Spleen (tissue), 11 donors: ENCODE data around the gene PPP1CA. TPM values are rescaled to one million over a fixed set of nuclear protein-coding genes. Genes with fewer than 3 reads are reported as not detected.

ENCODE experiments used
- DNase-seq: peaks from one replicate; pipeline ENCODE4 v3.0.0-alpha.2; 2020
- H3K27ac ChIP-seq, 8 donors: fragments of 200-600 bp; sonication (generic) in 7 of 8; 1 replicate in 4 of 8; 2 replicates in 4 of 8; pipeline versions ENCODE4 v1.5.0 to v1.8.0; 2016 to 2021; ENCODE audit warnings: inconsistent platforms in 4 of 8, mild to moderate bottlenecking in 4 of 8, moderate library complexity in 1 of 8
- H3K27me3 ChIP-seq, 7 donors: fragments of 200-600 bp; sonication (generic) in 6 of 7; replicated peaks in 1 of 7; 1 replicate in 4 of 7; 2 replicates in 3 of 7; pipeline versions ENCODE4 v1.5.0 to v1.8.0; 2016 to 2021; ENCODE audit warnings: inconsistent platforms in 3 of 7, mild to moderate bottlenecking in 1 of 7
- H3K36me3 ChIP-seq, 6 donors: fragments of 200-600 bp; sonication (generic) in 5 of 6; 1 replicate in 4 of 6; 2 replicates in 2 of 6; pipeline versions ENCODE4 v1.5.0 to v1.8.0; 2016 to 2021; ENCODE audit warnings: inconsistent platforms in 2 of 6
- H3K4me1 ChIP-seq, 6 donors: fragments of 200-600 bp; sonication (generic) in 5 of 6; 1 replicate in 3 of 6; 2 replicates in 3 of 6; pipeline versions ENCODE4 v1.5.0 to v1.8.0; 2016 to 2021; ENCODE audit warnings: inconsistent platforms in 3 of 6
- H3K4me3 ChIP-seq, 8 donors: fragments of 200-600 bp; sonication (generic) in 7 of 8; 1 replicate in 4 of 8; 2 replicates in 4 of 8; pipeline versions ENCODE4 v1.5.0 to v1.8.0; 2016 to 2021; ENCODE audit warnings: inconsistent platforms in 4 of 8, mild to moderate bottlenecking in 4 of 8, moderate library complexity in 2 of 8
- H3K9me3 ChIP-seq, 8 donors: fragments of 200-600 bp; sonication (generic) in 7 of 8; 1 replicate in 4 of 8; 2 replicates in 4 of 8; pipeline versions ENCODE4 v1.5.0 to v1.8.0; 2016 to 2021; ENCODE audit warnings: inconsistent platforms in 4 of 8
- CTCF ChIP-seq, 11 experiments: fragments of 200-600 bp in 7 of 11; fragments of 450-650 bp in 4 of 11; sonication (generic) in 4 of 11; IDR thresholded peaks in 8 of 11; conservative IDR thresholded peaks in 3 of 11; 1 replicate in 7 of 11; 2 replicates in 4 of 11; pipeline versions ENCODE4 v1.4.0 to v1.8.0; 2016 to 2021; ENCODE audit warnings: antibody characterized with exemption in 11 of 11, inconsistent platforms in 4 of 11, mild to moderate bottlenecking in 1 of 11
- POLR2A ChIP-seq, 3 donors: fragments of 450-650 bp; IDR thresholded peaks; one replicate each; pipeline ENCODE4 v1.5.1; 2017; ENCODE audit warnings: antibody characterized with exemption in 3 of 3, mild to moderate bottlenecking in 1 of 3
- POLR2AphosphoS5 ChIP-seq, 3 donors: sonication (generic); formaldehyde crosslinking; IDR thresholded peaks; one replicate each; pipeline ENCODE4 v1.5.1; 2017; ENCODE audit warnings: antibody characterized with exemption in 3 of 3
- WGBS, 5 donors: extraction: QIAGEN DNeasy Blood & Tissue Kit in 3 of 5; methylation state at CpG; one replicate each; pipeline versions ENCODE4 v1.1.5 to v1.1.7; 2013 to 2018; 5-methylcytosine and 5-hydroxymethylcytosine counted together
- intact Hi-C: fragments of 100-400 bp; cut with DNase I; formaldehyde crosslinking; loops from one replicate; pipeline ENCODE4 v1.15.0; 2023; ENCODE audit warnings: low total_unique reads
- polyA plus RNA-seq, 3 donors: library from polyadenylated mRNA; stranded (reverse); fragments of 200-250 nt; gene quantifications; one replicate each; pipeline ENCODE4 v1.2.1, GENCODE V29; 2013
- total RNA-seq, 7 donors: library from RNA; depleted of rRNA in 3 of 7; stranded (reverse); fragments of >200 nt in 3 of 7; fragmentation: NEBNext Ultra II Directional in 4 of 7; extraction: Animal tissue kit (Norgen Biotek cat#: 25700) in 4 of 7; gene quantifications; one replicate each; pipeline versions ENCODE4 v1.1.0 to v1.2.1, GENCODE V29; 2016 to 2021
- donor health status: healthy with polysubstance abuse.
- donor health status: DM: no; HTN: no; CAD: no; lungs with moderate emphysema.
- donor health status: DM: no; HTN: no; CAD: no.
- donor health status: Bipolar disorder and iron deficiency.
- donor health status: healthy.
- donor health status: DM: no; HTN: no; CAD: no.
- donor health status: DM: yes; HTN: yes; CAD: no.

Gene PPP1CA
- total and polyA plus RNA-seq, 10 donors: 147 to 207 (median 158) TPM

- Histone ChIP-seq H3K9me3 (no peaks in the 10 kb centered on the region), H3K27ac (peak overlapping the region; percentile 77 to 96 (median 94)), H3K27me3 (peaks cover 0 to 14% (median 6%) of the 10 kb centered on the region in 7 donors), H3K4me3 (peak overlapping the region; percentile 54 to 85 (median 62)), H3K4me1 (peaks cover 40 to 69% (median 60%) of the 10 kb centered on the region in 6 donors), H3K36me3 (no peaks in the 10 kb centered on the region)
- intact Hi-C loops: no loop called here
- TF ChIP-seq POLR2AphosphoS5 (IDR thresholded peaks at IDR 0.05) (no peak), POLR2A (IDR thresholded peaks at IDR 0.05) (no peak), CTCF (IDR thresholded peaks at IDR 0.05 in 8 of 11, conservative IDR thresholded peaks at IDR 0.05 in 3 of 11) (no peak)
- 20 to 60% (median 35%) methylated on average over 9 to 15 of the region's 15 CpGs for WGBS, 5 donors
- DNase-seq: no peak
Observed at GRCh38 chr11:67420147-67420645, 18.5 kb upstream of the PPP1CA start.

- Histone ChIP-seq H3K9me3 (no peaks in the 10 kb centered on the region), H3K27me3 (peaks cover 0 to 21% (median 11%) of the 10 kb centered on the region in 7 donors), H3K36me3 (no peaks in the 10 kb centered on the region), H3K4me3 (peak overlapping the region in 3 of 8 donors; percentile 54 to 85 (median 65)), H3K27ac (peak overlapping the region; percentile 11 to 96 (median 86)), H3K4me1 (peaks cover 43 to 75% (median 66%) of the 10 kb centered on the region in 6 donors)
- intact Hi-C loops: no loop called here
- TF ChIP-seq POLR2AphosphoS5 (IDR thresholded peaks at IDR 0.05): no peak
- peak in 2 of 11 experiments; percentile 5 to 20 for TF ChIP-seq CTCF (IDR thresholded peaks at IDR 0.05 in 8 of 11, conservative IDR thresholded peaks at IDR 0.05 in 3 of 11)
- WGBS, 5 donors: 83 to 91% (median 87%) methylated on average over 12 to 21 of the region's 21 CpGs
- DNase-seq: no peak
Observed at GRCh38 chr11:67419325-67420049, 17.8 kb upstream of the PPP1CA start.

- DNase-seq: peak; percentile 93
- Histone ChIP-seq H3K9me3 (no peaks in the 10 kb centered on the region), H3K27ac (peak overlapping the region; percentile 11 to 96 (median 86)), H3K4me1 (peaks cover 43 to 76% (median 67%) of the 10 kb centered on the region in 6 donors), H3K27me3 (peaks cover 0 to 26% (median 11%) of the 10 kb centered on the region in 7 donors), H3K36me3 (no peaks in the 10 kb centered on the region), H3K4me3 (peak overlapping the region in 3 of 8 donors; percentile 5 to 85 (median 65))
- intact Hi-C loops: no loop called here
- TF ChIP-seq POLR2AphosphoS5 (IDR thresholded peaks at IDR 0.05): peak; percentile 41 to 77 (median 73)
- no peak for TF ChIP-seq CTCF (IDR thresholded peaks at IDR 0.05 in 8 of 11, conservative IDR thresholded peaks at IDR 0.05 in 3 of 11)
- 39 to 52% (median 43%) methylated on average over 13 to 26 of the region's 26 CpGs for WGBS, 5 donors
Observed at GRCh38 chr11:67418476-67419281, 17.0 kb upstream of the PPP1CA start.
